ENCODE results near the gene SEH1L.

GRCh38 chr18:12990123-12990475 is 42.3 kb downstream of the SEH1L start:
- TF ChIP-seq, protein P1, sequence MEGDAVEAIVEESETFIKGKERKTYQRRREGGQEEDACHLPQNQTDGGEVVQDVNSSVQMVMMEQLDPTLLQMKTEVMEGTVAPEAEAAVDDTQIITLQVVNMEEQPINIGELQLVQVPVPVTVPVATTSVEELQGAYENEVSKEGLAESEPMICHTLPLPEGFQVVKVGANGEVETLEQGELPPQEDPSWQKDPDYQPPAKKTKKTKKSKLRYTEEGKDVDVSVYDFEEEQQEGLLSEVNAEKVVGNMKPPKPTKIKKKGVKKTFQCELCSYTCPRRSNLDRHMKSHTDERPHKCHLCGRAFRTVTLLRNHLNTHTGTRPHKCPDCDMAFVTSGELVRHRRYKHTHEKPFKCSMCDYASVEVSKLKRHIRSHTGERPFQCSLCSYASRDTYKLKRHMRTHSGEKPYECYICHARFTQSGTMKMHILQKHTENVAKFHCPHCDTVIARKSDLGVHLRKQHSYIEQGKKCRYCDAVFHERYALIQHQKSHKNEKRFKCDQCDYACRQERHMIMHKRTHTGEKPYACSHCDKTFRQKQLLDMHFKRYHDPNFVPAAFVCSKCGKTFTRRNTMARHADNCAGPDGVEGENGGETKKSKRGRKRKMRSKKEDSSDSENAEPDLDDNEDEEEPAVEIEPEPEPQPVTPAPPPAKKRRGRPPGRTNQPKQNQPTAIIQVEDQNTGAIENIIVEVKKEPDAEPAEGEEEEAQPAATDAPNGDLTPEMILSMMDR (conservative IDR thresholded peaks at IDR 0.05; ENCODE audit: low read length) = no peak
- no peak for TF ChIP-seq EZH2phosphoT487 (IDR thresholded peaks at IDR 0.05; ENCODE audit: borderline replicate concordance)
